ENCODE measurements around the gene BHLHE40.

- TF ChIP-seq CTCF (IDR thresholded peaks at IDR 0.05) (no peak), EP300 (IDR thresholded peaks at IDR 0.05) (peak; percentile 98), POLR2A (IDR thresholded peaks at IDR 0.05; ENCODE audit: low read depth) (no peak), POLR2AphosphoS5 (IDR thresholded peaks at IDR 0.05) (peak in 1 of 2 donors; percentile 99)
These were observed 7.7 kb downstream of the BHLHE40 start for GRCh38 chr3:4986782-4987537.

Data from esophagus muscularis mucosa (tissue), 4 donors.